UCSD-AML1 (cell line): ENCODE results near the gene GSTT4.
"Not testable (repeated sequence)": the region's sequence is repeated elsewhere in the genome, so short reads cannot be mapped to it uniquely, and the experiment has no call there.

Experiments
- DNase-seq: peaks from one replicate; lab custom pipeline; 2025; ENCODE audit not compliant: unreplicated experiment; lab: John Stamatoyannopoulos, UW

The GSTT4 gene

DNA sequence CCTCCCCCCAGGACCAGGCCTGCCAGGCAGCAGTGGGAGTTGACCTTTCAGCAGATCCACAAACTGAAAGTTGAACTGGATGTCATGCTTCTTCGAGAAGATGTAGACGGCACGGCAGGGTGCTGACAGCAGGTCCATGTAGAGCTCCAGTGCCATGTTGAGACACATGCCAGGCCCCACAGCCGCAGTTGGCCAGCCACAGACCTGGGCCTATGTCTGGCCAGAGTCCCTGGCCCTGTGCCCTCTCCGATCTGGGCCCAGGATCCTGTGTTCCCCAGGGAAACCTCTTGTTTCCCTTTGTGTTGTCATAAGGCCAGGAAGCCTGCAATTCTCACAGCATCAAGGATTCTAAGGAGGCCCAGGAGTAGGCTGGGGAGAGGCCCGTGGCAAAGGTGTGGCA lies at the start of gene GSTT4:
Gene GSTT4, minus strand, starts transcription at position 253 of the 400 bp plus-strand sequence. Its CDS starts 97 bp downstream, at position 156.
- no peak for DNase-seq

DNA sequence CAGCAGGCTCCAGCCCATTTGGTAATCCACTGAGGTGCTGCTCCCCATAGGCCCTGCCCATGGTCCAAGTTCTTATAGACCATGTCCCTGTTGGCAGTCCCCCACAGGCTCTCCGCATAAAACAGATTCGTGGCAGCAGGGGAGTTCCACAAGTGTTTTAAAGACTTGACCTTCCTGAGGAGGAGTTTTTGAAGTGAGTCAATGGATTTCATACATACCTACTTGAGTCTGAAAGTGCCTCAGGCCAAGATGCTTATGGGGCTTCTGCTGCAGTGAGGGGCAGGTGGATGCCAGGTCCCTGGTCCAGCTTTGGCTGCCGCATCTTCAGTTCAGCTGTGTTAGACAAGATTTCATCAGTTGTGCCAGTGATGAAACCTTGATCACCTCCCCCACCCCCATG lies 49.1 kb upstream of the GSTT4 start:
- DNase-seq = no peak

DNA sequence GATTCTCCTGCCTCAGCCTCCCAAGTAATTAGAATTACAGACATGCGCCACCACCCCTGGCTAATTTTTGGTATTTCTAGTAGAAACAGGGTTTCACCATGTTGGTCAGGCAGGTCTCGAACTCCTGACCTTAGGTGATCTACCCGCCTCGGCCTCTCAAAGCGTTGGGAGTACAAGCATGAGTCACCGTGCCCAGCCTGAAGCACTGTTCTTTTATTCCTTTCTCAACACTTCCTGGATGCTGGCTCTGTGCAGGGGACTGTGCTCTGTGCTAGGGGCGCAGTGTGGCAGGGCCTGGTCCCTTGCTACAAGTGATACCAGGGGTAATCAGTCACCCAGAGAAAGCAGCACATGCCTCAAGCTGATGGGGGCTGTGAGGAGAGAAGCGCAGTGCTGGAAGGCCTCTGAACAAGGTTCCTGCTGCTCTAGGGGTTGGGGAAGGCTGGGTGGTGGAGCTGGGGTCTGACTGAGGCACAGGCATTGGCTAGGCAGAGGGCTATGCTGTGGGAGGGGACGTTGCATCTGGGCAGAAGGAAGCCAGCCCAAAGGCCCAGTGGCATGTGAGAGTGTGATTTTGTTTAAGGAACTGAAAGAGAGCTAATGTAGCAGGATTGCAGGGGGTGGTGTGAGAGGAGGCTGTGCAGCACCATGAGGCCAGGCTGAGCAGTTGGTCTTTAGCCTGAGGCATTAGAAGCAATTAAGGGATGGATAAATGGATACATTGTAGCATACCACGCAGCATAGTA lies 48.4 kb upstream of the GSTT4 start:
- DNase-seq = no peak

DNA sequence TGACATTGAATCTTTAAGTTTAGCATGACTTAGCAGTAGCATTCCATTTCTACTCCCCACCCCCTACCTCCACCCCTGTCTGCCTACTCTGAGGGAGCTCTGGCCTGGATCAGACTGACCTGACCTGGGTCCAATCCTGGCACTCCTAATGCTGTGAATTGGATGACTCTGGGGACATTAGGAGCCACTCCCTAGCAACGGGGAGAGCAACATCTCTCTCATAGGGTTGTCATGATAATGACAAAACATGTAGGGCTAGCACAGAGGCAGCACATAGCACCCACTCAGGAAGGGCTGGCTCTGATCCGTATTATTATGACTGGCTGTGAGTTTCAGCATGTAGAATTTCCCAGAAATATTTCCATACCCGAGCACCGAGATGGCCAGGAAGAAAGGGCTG lies 46.3 kb upstream of the GSTT4 start:
- no peak for DNase-seq

DNA sequence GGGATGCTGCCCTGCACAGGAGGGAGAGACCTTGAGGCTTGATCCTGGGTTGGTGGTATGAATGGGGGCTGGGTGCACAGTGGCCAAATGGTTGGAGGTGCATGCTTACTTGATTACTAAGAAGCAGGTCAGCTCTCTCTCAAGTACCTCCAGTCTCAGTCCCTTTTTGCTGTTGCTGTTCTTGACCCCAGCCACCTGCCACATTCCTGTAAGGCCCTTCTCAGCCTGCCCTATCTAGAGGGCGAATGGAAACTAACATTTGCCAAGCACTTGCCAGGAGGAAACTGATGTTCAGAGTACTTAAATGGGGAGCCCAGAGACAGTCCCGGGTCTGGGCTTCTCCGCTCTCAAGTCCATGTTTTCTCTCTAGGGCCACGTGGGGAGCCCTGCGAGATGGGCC lies 45.8 kb upstream of the GSTT4 start:
- no peak for DNase-seq

DNA sequence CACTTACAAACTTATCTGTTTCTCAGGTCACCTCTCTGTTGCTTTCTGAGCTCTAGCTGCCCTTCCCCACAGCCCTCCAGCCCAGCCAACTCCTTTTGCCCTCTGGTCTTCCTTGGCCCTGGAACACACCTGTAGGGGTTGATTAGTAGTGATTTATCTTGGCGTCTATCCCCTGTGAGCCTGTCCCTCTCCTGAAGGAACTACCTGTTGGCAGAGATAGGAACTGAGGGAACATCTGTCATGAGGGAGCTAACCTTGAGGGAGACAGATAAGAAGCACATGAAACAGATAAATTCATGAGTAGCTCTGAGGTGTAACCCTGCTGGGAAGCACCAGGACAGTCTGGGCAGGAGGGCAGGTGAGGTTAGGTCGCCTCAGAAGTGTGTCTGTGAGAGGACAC lies 44.7 kb upstream of the GSTT4 start:
- no peak for DNase-seq

DNA sequence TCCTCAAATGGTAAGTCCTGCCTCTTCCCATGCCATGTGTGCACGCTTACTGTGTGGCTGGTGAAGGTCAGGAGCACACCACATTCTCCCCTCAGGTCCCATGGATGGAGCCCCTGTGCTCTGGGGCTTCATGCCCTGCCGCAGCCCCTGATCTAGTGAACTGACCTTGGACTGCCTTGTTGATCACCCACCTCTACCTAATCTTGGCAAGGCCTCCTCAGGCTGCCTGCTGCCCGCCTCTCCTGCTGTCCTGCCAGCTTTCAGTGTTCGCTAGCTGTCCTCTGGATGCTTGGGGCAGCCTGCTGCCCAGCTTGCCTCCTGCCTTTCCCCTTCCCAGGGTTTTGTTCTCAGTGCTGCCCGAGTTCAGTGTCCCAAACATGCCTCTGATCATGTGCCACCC lies 44.0 kb upstream of the GSTT4 start:
- no peak for DNase-seq

DNA sequence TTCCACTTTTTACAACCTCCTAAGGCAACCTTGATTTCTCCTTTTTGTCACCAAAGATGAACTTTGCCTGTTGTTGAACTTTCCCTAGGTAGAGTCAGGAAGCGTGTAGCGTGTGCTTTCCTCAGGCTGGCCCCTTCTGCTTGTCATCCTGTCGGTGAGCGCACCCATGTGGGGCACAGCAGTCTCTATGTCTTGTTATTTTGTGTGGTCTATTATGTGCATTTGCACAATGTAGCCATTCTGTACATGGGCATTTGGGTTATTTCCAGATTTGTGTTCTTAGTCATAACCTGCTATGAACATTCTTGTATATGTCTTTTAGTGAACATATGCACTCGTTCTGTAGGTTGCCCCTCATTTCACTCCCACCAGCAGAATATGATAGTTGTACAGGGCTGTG lies 40.8 kb upstream of the GSTT4 start:
- DNase-seq = no peak

DNA sequence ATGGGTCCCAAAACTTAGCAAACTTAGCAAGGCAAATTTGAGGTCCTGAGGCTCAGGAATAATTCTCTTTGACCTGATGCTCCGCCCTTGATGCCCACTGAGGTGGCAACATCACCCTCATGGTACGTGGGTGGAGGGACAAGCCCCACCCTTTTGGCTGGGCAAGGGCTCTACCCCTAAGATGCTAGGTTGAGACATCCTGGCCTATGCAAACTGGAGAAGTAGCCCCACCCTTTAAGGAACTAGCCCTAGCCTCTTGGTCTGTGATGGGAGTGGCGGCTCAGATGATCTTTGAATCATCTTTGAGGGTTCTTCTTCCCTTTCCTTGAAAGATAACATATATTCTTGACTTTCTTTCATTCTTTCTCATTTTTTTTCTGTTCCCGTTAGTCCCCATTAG lies 38.7 kb upstream of the GSTT4 start:
- DNase-seq = no peak

DNA sequence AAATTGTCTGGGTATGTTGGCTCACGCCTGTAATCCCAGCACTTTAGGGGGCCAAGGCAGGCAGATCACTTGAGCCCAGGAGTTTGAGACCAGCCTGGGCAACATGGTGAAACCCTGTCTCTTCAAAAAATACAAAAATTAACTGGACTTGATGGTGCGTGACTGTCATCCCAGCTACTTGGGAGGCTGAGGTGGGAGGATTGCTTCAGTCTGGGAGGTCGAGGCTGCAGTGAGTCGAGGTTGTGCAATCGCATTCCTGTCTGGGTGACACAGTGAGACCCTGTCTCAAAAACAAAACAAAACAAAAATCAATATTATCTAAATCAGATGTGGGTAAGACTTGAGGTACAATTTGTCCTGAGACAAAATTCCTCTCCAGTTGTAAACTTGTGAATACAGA lies 38.2 kb upstream of the GSTT4 start:
- DNase-seq = not testable (repeated sequence)

DNA sequence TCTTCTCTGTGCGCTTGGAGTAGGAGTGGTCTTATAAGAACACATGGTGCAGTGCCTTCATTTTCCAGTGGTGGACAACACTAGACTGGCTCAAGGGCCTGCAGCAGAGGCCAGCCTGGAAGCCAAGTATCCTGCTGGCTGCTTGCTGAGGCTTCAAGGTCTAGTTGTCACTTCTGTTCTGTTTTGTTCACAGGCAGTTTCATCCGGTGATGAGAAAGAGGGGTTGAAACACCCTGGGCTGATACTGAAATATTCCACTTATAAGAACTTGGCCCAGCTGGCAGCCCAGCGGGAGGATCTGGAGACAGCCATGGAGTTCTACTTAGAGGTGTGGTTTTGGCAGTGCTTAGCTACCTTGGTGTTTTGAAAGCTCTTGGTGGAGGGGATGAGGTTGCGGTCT lies 35.7 kb upstream of the GSTT4 start:
- DNase-seq = no peak

DNA sequence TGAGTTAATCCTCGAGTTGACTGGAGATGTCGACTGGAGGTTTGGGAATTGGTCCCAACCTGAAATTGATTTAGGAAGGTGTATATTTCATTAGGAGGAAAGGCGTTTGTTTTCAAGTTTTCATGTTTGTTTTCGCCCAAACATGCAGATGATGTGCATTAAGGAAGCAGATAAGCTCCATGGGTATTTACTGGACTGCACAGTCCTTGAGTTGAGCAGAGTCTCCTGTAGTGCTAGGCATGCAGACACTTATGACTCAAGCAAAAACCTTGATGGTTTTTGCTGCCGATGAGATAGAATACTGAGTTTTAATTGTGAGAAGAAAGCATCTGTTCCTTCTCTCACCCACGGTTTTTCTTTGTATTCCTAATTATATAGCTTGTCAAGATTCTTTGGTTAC lies 33.8 kb upstream of the GSTT4 start:
- DNase-seq = no peak

DNA sequence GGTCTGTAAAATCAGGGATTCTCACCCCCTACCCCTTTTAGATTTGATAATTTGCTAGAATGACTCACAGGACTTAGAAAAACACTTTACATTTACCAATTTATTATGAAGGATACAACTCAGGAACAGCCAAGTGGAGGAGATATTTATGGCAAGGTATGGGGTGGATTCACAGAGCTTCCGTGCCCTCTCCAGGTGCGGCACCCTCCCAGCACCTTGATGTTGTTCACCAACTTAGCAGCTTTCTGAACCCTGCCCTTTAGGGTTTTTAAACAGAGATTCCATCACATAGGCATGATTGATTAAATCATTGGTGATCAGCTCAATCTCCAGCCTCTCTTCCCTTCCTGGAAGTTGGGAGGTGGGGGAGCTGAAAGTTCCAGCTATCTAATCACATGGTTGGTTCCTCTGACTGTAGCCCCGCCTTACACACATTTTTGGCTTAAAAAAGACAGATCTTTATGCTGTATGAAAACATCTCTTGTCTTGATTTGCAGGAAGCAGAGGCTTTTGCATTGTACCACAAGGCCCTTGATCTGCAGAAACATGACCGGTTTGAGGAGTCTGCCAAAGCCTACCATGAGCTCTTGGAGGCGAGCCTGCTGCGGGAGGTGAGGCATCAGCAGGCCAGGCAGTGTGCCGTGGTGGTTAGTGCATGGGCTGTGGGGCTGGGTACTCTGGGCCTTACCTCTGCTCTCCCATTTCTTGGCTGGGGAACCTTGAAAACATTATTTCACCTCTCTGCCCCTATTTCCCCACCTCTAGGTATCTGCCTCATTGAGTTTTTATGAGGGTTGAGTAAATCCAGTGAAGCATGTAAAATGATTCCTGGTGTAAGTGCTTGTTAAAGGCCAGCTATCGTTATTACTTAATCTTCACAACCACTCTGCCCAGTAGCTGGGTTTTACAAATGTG lies 32.9 kb upstream of the GSTT4 start:
- no peak for DNase-seq

DNA sequence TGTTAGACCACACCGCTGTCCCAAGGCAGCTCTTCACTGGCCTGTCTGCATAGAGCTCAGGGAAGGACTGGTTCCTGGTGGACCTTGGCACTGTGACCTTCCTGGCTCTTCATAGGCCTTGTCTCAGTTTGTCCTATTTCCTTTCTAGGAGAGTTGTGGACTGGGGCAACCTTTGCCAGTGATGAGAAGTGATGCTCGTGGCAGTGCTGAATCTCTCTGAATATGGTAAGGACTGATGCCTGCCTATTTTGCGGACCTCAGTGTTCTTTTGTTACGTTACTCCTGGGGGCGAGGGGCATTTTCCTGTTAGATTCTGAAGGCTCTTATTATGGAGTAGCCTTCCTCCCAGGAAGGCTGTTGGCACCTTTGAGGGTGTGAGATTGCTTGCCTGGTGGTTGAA lies 30.0 kb upstream of the GSTT4 start:
- no peak for DNase-seq

DNA sequence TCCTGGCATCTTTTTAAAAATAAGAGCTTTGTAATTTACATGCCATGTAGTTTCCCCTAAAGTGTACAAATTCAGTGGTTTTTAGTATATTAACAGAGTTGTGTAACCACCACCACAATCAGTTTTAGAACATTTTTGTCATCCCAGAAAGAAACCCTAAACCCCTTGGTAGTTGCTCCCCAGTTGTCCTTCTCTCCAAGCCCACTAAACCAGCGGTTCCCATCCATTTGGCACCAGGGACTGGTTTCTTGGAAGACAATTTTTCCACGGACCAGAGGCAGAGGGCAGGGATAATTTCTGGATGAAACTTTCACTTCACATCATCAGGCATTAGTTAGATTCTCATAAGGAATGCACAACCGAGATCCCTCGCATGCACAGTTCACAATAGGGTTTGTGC lies 28.5 kb upstream of the GSTT4 start:
- no peak for DNase-seq

DNA sequence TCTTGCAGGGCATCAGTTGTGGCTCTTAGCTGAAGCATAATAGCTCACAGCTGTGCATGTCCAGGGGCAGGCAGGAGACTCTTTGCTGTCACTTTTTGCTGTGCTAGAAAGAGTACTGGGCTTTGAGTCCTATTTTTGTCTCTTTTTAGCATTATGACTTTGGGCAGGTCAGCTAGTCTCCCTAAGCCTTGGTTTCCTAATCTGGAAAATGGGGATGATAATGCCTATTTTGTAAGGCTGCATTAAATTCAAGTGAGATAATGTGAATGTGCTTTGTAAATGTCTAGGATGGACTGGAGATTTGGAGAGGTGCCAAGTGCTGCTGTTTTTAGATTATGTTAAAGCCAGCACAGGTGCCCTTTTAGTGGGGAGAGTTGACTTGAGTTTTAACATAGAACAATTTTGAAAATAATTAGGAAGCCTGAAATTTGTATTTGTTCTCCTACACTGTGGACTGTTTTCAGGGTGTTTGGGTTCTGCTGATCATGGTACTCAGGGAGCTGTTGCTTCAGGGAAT lies 25.0 kb upstream of the GSTT4 start:
- DNase-seq = no peak

DNA sequence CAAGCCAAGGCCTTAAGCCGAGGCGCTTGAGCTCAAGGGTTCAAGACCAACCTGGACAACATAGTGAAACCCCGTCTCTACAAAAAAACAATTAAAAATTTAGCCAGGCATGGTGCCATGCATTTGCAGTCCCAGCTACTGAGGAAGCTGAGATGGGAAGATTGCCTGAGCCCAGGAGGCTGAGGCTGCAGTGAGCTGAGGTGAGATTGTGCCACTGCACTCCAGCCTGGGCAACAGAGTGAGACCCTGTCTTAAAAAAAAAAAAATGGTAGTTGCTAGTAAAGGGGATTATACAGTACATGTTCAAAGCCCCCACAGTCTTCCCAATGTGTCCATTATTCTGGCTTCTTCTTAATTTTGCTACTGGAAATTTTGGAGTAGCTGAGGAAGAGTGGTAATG lies 24.1 kb upstream of the GSTT4 start:
- no peak for DNase-seq

DNA sequence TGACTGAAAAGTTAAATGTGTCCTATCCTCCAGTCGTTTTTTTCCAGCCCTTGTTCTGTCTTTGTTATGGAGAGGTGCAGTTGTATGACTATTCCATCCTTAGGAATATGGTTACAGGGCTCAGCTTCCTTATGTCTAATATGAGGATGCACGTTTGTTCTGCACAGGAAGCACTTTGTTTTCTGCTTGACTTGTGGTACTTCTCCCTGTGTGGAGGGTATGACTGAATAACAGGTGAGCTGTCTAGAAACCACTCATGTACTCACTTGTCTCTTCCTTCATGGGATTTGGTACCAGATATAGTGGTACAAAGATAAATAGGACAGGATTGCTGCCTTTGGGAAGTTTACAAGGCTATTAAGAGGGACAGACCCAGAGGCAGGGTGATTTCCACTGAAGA lies 23.3 kb upstream of the GSTT4 start:
- no peak for DNase-seq

DNA sequence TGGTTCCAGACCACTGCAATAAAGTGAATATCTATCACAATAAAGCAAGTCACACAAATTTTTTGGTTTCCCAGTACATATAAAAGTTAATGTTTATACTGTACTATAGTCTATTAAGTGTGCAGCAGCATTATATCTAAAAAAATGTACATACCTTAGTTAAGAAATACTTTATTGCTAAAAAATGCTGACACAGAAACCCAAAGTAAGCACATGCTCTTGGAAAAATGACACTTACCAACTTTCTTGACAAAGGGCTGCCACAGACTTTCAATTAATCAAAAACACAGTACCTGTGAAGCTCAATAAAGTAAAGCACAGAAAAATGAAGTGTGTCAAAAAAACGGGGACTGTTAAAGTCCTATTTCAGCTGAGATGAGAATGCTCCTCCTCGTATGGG lies 22.7 kb upstream of the GSTT4 start:
- no peak for DNase-seq

DNA sequence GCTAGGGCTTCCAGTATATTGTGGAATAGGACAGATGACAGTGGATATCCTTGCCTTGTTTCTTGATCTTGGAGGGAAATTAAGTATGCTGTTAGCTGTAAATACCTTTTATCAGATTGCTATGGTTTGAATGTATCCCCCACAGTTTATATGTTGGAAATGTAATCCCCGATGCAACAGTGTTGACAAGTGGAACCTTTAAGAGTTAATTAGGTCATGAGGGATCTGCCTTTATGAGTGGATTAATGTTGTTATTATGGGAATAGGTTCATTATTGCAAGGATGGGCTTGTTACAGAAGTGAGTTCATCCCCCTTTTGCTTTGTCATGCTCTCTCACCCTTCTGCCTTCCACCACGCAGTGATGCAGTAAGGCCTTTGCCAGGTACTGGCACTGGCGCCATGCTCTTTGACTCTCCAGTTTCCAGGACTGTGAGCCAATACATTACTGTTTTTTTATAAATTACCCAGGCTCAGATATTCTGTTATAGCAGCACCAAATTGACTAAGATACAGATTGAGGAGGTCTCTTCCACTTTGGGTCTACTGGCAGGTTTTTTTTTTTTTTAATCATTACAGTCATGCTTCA lies 22.2 kb upstream of the GSTT4 start:
- no peak for DNase-seq

DNA sequence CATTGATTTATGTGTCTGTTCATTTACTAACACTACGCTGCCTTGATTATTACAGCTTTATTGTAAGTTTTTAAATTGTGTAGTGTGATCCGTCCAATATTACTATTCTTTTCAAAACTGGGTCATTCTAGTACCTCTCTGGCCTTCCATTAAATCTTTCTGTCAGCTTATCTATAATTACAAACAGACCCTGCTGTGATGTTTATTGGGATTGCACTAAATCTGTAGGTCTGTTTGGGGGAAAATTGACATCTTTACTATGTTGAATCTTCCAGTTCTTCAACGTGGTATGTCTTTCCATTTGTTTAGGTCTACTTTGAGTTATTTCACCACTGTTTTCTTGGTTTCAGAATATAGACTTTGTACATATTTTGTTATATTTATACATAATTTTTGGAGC lies 21.5 kb upstream of the GSTT4 start:
- DNase-seq = no peak

DNA sequence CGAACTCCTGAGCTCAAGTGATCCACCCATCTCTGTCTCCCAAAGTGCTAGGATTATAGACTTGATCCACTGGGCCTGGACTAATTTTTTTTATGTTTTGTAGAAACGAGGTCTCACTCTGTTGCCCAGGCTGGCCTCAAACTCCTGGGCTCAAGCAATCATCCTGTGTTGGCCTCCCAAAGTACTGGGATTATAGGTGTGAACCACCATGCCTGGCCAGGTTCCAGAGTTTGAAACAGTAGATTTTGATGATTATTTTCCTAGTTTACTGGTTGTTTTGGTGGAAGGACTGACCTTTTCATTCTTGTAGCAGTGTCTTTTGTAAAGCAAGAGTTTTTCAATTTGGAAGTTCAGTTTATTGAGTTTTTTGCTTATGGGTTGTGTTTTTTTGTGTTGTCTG lies 20.8 kb upstream of the GSTT4 start:
- DNase-seq = no peak
